ENCODE results near the gene GPA33.

Gene GPA33

DNA sequence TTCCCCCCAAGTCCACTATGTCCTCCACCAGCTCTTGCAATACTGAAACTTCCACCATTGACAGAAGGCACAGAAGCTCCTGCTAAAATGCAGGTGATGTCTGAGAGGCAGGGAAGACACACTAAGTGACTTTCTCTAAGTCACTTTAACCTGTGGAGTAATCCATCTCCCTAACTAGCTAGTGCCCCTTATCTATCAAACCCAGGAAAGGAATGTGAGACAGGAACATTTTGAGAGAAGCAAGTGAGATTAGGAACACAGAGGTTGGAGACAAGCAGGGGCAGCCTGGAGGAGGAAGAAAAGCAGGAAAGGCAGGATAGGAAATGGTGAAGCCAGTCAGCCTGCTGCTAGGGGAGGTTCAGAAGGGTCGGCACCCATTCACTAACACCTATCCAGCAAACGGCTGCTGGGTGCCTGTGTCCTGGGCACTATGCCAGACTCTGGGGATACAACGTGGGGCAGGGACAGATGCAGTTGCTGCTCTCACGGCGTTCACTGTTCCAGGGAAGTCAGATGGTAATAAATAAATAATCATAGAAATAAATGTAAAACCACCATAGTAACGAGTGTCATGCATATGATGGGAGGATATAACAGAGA lies 7.0 kb downstream of the GPA33 start:
- DNase-seq (ENCODE audit: low read depth): no peak
- no peak overlapping the region for H3K4me3 ChIP-seq (ENCODE audit: low read depth, low read length)
- TF ChIP-seq, protein P1, sequence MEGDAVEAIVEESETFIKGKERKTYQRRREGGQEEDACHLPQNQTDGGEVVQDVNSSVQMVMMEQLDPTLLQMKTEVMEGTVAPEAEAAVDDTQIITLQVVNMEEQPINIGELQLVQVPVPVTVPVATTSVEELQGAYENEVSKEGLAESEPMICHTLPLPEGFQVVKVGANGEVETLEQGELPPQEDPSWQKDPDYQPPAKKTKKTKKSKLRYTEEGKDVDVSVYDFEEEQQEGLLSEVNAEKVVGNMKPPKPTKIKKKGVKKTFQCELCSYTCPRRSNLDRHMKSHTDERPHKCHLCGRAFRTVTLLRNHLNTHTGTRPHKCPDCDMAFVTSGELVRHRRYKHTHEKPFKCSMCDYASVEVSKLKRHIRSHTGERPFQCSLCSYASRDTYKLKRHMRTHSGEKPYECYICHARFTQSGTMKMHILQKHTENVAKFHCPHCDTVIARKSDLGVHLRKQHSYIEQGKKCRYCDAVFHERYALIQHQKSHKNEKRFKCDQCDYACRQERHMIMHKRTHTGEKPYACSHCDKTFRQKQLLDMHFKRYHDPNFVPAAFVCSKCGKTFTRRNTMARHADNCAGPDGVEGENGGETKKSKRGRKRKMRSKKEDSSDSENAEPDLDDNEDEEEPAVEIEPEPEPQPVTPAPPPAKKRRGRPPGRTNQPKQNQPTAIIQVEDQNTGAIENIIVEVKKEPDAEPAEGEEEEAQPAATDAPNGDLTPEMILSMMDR (conservative IDR thresholded peaks at IDR 0.05; ENCODE audit: low read depth, low read length): no peak

DNA sequence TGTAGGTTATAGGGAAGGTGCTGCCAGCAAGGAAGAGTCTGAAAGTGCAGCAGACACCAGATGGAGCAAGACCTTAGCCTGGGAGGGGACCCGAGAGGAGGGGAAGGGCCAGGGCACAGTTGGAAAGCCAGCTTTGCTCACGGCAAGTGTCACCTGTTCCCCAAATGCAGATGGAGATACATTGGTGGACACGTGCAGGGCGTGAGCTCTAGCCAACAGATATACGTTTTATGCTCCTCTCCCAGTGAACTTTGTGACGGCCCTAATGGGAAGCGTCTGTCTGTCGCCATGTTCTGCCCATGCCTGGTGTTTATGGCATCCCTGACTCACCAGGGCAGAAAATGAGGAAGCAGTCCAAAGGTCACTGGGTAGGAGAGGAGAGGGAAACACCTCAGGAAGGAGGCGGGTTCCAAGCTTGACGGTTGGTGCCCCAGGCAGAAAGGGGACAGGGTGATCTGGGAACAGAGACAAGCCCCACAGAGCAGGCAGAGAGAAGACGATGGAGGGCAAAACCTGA lies 7.6 kb downstream of the GPA33 start:
- TF ChIP-seq, protein P1 (conservative IDR thresholded peaks at IDR 0.05; ENCODE audit: low read depth, low read length): no peak
- DNase-seq (ENCODE audit: low read depth): no peak
- H3K4me3 ChIP-seq (ENCODE audit: low read depth, low read length): no peak overlapping the region

DNA sequence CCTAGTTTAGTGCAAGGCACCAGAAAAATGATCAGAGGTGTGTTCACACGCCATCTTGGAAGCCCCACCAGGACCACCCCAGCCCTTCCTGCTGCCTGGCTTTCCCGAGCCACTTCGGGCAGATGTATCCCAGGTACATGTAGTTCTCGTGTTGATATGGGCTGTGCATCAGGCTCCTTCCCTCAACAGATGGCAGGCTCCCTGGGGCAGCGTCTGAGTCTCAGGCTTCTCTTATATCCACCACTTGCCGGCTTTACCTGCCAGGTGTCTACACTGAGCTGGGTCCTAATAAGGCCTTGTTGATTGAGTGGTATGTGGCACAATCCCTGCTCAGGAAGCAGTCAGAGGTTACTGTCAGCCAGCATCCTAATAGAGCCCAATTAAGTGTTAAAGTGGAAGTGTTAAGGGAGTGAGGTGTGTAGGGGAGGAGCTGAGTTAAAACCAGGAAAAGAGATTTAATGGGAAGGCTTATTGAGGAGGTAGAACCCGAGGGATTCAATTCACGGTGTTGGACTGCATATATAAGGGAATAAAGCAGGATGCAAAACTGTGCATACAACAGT lies 8.5 kb downstream of the GPA33 start:
- TF ChIP-seq, protein P1 (conservative IDR thresholded peaks at IDR 0.05; ENCODE audit: low read depth, low read length): no peak
- DNase-seq (ENCODE audit: low read depth): no peak
- no peak overlapping the region for H3K4me3 ChIP-seq (ENCODE audit: low read depth, low read length)

- TF ChIP-seq, protein P1 (conservative IDR thresholded peaks at IDR 0.05; ENCODE audit: low read depth, low read length): no peak
- no peak for DNase-seq (ENCODE audit: low read depth)
- no peak overlapping the region for H3K4me3 ChIP-seq (ENCODE audit: low read depth, low read length)
These were observed 12.3 kb downstream of the GPA33 start for GRCh38 chr1:167077868-167078210.

GRCh38 chr1:167077128-167077867 lies 12.9 kb downstream of the GPA33 start:
- TF ChIP-seq, protein P1 (conservative IDR thresholded peaks at IDR 0.05; ENCODE audit: low read depth, low read length): no peak
- no peak overlapping the region for H3K4me3 ChIP-seq (ENCODE audit: low read depth, low read length)
- no peak for DNase-seq (ENCODE audit: low read depth)

DNA sequence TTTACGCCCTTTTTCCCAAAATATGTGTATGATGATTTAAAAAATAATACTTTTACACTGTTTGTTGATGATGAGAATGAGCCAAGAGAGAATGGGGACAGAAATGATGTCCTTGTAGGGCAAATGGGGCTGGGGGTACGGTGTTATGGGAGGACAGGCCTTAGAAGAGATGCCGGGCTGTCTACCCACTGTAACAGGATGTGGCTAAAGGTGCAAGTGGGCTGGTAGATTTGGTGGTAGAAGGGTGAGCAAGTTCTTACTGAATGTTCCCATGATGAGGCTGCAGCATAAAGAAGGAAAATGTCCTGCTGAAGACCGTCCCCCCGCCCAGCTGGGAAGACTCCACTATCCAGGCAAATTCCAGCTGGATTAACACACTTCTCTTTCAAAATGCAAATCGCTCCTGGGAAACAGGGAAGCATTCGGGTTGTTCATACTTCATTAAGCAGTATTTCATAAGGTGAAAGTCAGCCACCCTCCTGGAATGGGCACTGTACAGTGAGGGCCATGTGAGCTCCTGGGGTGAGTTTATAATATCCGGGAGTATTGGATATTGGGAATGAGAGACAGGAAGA lies 14.0 kb downstream of the GPA33 start:
- H3K4me3 ChIP-seq (ENCODE audit: low read depth, low read length): no peak overlapping the region
- TF ChIP-seq, protein P1 (conservative IDR thresholded peaks at IDR 0.05; ENCODE audit: low read depth, low read length): no peak
- no peak for DNase-seq (ENCODE audit: low read depth)
